ENCODE results near the gene SCTR.
A peak's percentile ranks its signal among the peaks of the same experiment; 100 is the strongest.

The SCTR gene

GRCh38 chr2:119522671-119523070 is 1.6 kb downstream of the SCTR start:
- no peak for DNase-seq

- no peak for DNase-seq
These were observed 2.7 kb downstream of the SCTR start for GRCh38 chr2:119521433-119522050.

GRCh38 chr2:119520696-119521432 is 3.4 kb downstream of the SCTR start:
- DNase-seq: no peak

GRCh38 chr2:119519057-119519408 is 5.2 kb downstream of the SCTR start:
- DNase-seq: no peak

GRCh38 chr2:119518401-119519056 is 5.8 kb downstream of the SCTR start:
- DNase-seq: no peak

GRCh38 chr2:119517433-119517832 is 6.8 kb downstream of the SCTR start:
- peak; percentile 17 for DNase-seq

- DNase-seq: no peak
These were observed 8.2 kb downstream of the SCTR start for GRCh38 chr2:119516121-119516520.

- no peak for DNase-seq
These were observed 10.5 kb downstream of the SCTR start for GRCh38 chr2:119513832-119514231.

- no peak for DNase-seq
These were observed 11.3 kb downstream of the SCTR start for GRCh38 chr2:119512946-119513345.

GRCh38 chr2:119511989-119512388 is 12.3 kb downstream of the SCTR start:
- DNase-seq: no peak

- DNase-seq: no peak
These were observed 15.5 kb downstream of the SCTR start for GRCh38 chr2:119508756-119509155.

- no peak for DNase-seq
These were observed 27.6 kb downstream of the SCTR start for GRCh38 chr2:119496682-119497081.

- no peak for DNase-seq
These were observed 28.3 kb downstream of the SCTR start for GRCh38 chr2:119495948-119496347.

GRCh38 chr2:119494163-119494790 is 30.0 kb downstream of the SCTR start:
- no peak for DNase-seq

- DNase-seq: peak; percentile 81
These were observed 32.3 kb downstream of the SCTR start for GRCh38 chr2:119491776-119492525.

GRCh38 chr2:119490653-119491195 is 33.6 kb downstream of the SCTR start:
- no peak for DNase-seq

- no peak for DNase-seq
These were observed 34.2 kb downstream of the SCTR start for GRCh38 chr2:119490106-119490505.

GRCh38 chr2:119489232-119489952 is 34.9 kb downstream of the SCTR start:
- DNase-seq: no peak

- DNase-seq: no peak
These were observed 35.8 kb downstream of the SCTR start for GRCh38 chr2:119488245-119489214.

GRCh38 chr2:119487434-119488244 is 36.6 kb downstream of the SCTR start:
- no peak for DNase-seq
